HFFc6 (cell line): Measurements from ENCODE around the gene SKAP1. TPM values are rescaled to one million over a fixed set of nuclear protein-coding genes. Genes with fewer than 3 reads are reported as not detected.

ENCODE experiments used
- DNase-seq: peaks from one replicate; pipeline ENCODE4 v3.0.0-alpha.2; 2018
- H3K27ac Mint-ChIP-seq: 2 replicates; pipeline ENCODE4 v1.8.0; 2020; ENCODE audit warnings: mild to moderate bottlenecking, mixed read lengths
- H3K27me3 Mint-ChIP-seq: 2 replicates; pipeline ENCODE4 v1.8.0; 2021; ENCODE audit warnings: mild to moderate bottlenecking, moderate library complexity, mixed read lengths; ENCODE audit not compliant: insufficient read depth
- H3K36me3 Mint-ChIP-seq: 2 replicates; pipeline ENCODE4 v1.8.0; 2021; ENCODE audit warnings: low read depth, mixed read lengths
- H3K4me1 Mint-ChIP-seq: 2 replicates; pipeline ENCODE4 v1.8.0; 2020; ENCODE audit warnings: low read depth, mixed read lengths
- H3K4me3 Mint-ChIP-seq: 2 replicates; pipeline ENCODE4 v1.8.0; 2020; ENCODE audit warnings: mild to moderate bottlenecking, moderate library complexity, mixed read lengths
- H3K9me3 Mint-ChIP-seq: 2 replicates; pipeline ENCODE4 v1.8.0; 2020; ENCODE audit warnings: mild to moderate bottlenecking, mixed read lengths
- total RNA-seq, 6 experiments: library from RNA; stranded (reverse); fragmentation: NEBNext Ultra II Directional; extraction: Animal tissue kit (Norgen Biotek cat#: 25700); gene quantifications; 2 replicates in 1 of 6; 3 replicates in 5 of 6; pipeline ENCODE4 v1.2.3, GENCODE V29; 2021
- TF ChIP-seq, protein P1 (sequence below): fragments of 200-600 bp; sonication (generic); IDR thresholded peaks from 2 replicates; pipeline ENCODE4 v1.5.0; 2021; ENCODE audit warnings: antibody characterized with exemption, mild to moderate bottlenecking

Gene SKAP1
- total RNA-seq, 6 experiments from 2014 or later = not detected

GRCh38 chr17:48440669-48441068 lies 10.7 kb upstream of the SKAP1 start:
- Mint-ChIP-seq H3K36me3 (no peaks in the 10 kb centered on the region), H3K4me3 (no peak overlapping the region), H3K4me1 (peaks cover 9% of the 10 kb centered on the region; the same call in 1 of the 2 replicates), H3K27me3 (peaks cover 30% of the 10 kb centered on the region), H3K9me3 (no peaks in the 10 kb centered on the region; the same call in 1 of the 2 replicates), H3K27ac (no peak overlapping the region)
- TF ChIP-seq, protein P1, sequence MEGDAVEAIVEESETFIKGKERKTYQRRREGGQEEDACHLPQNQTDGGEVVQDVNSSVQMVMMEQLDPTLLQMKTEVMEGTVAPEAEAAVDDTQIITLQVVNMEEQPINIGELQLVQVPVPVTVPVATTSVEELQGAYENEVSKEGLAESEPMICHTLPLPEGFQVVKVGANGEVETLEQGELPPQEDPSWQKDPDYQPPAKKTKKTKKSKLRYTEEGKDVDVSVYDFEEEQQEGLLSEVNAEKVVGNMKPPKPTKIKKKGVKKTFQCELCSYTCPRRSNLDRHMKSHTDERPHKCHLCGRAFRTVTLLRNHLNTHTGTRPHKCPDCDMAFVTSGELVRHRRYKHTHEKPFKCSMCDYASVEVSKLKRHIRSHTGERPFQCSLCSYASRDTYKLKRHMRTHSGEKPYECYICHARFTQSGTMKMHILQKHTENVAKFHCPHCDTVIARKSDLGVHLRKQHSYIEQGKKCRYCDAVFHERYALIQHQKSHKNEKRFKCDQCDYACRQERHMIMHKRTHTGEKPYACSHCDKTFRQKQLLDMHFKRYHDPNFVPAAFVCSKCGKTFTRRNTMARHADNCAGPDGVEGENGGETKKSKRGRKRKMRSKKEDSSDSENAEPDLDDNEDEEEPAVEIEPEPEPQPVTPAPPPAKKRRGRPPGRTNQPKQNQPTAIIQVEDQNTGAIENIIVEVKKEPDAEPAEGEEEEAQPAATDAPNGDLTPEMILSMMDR = no peak
- DNase-seq = no peak

DNA sequence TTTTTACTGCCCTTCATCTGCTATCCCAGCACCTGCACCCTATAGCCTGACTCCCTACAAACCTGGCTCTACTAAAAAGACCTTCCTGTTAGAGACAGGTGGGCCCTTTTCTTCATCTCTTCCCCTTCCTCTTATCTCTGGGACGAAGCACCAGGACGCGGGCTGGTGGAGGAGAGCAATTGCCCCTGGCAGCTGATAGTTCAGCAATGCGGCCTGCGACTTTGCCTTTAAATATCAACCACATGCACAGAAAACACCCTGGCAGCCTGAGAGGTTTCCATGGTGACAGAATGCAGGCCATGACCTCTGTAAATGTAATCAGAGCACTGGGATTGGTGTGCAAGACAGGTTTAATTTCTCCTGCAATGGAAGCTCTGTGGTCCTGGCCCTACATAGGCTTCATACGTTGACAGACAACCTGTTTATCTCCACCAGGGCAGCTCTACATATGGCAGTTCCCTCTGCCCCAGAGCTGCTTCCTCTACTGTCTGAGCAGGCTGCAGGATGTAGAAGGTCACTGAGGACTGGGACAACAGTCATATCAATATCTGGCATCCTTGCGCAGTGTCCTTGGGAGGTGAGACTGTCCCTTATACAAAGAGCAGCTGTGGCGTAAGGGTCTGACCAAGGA lies 10.0 kb upstream of the SKAP1 start:
- H3K36me3 Mint-ChIP-seq = no peaks in the 10 kb centered on the region
- TF ChIP-seq, protein P1 = no peak
- peaks cover 36% of the 10 kb centered on the region for H3K27me3 Mint-ChIP-seq
- H3K4me1 Mint-ChIP-seq = peaks cover 9% of the 10 kb centered on the region; the same call in 1 of the 2 replicates
- H3K4me3 Mint-ChIP-seq = no peak overlapping the region
- H3K9me3 Mint-ChIP-seq = no peaks in the 10 kb centered on the region; the same call in 1 of the 2 replicates
- DNase-seq = no peak
- no peak overlapping the region for H3K27ac Mint-ChIP-seq

- H3K9me3 Mint-ChIP-seq = no peaks in the 10 kb centered on the region; the same call in 1 of the 2 replicates
- H3K36me3 Mint-ChIP-seq = no peaks in the 10 kb centered on the region
- no peak for DNase-seq
- TF ChIP-seq, protein P1 = no peak
- H3K4me3 Mint-ChIP-seq = no peak overlapping the region
- peaks cover 38% of the 10 kb centered on the region for H3K27me3 Mint-ChIP-seq
- H3K27ac Mint-ChIP-seq = no peak overlapping the region
- peaks cover 9% of the 10 kb centered on the region; the same call in 1 of the 2 replicates for H3K4me1 Mint-ChIP-seq
Measured at GRCh38 chr17:48439110-48439850, 9.3 kb upstream of the SKAP1 start.

GRCh38 chr17:48438516-48439061 lies 8.6 kb upstream of the SKAP1 start:
- Mint-ChIP-seq H3K4me3 (no peak overlapping the region), H3K4me1 (peaks cover 9% of the 10 kb centered on the region; the same call in 1 of the 2 replicates), H3K27ac (no peak overlapping the region), H3K27me3 (peaks cover 40% of the 10 kb centered on the region), H3K9me3 (no peaks in the 10 kb centered on the region; the same call in 1 of the 2 replicates), H3K36me3 (no peaks in the 10 kb centered on the region)
- TF ChIP-seq, protein P1 = no peak
- no peak for DNase-seq

DNA sequence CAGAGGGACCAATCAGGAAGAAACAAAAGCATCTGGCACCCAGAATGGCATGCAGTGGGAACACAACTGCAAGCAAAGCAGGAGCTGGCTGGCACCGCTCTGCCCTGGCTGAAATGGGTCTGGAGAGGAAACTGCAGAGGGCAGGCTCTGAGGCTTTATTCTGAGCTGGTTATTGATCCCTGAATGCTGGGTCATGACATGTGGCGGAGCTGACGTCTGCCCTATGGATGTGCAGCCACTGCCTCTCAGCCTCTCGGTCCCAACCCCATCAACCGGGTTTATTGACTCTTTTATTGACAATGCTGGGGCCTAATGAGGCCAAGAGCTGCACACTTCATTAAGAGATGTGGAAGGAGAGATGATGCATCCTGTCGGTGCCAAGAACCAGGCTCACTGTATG lies 3.9 kb upstream of the SKAP1 start:
- TF ChIP-seq, protein P1 = no peak
- no peaks in the 10 kb centered on the region for H3K4me1 Mint-ChIP-seq
- peaks cover 59% of the 10 kb centered on the region for H3K27me3 Mint-ChIP-seq
- DNase-seq = no peak
- H3K36me3 Mint-ChIP-seq = peaks cover 5% of the 10 kb centered on the region; the same call in 1 of the 2 replicates
- H3K27ac Mint-ChIP-seq = no peak overlapping the region
- H3K4me3 Mint-ChIP-seq = no peak overlapping the region
- H3K9me3 Mint-ChIP-seq = peaks cover 5% of the 10 kb centered on the region; the same call in 1 of the 2 replicates
